Measurements from ENCODE around the gene TFAP2E. TPM values are rescaled to one million over a fixed set of nuclear protein-coding genes. Genes with fewer than 3 reads are reported as not detected.

TFAP2E gene
- total RNA-seq, 2 donors from 2014 or later: 1.2 to 1.9 TPM

DNA sequence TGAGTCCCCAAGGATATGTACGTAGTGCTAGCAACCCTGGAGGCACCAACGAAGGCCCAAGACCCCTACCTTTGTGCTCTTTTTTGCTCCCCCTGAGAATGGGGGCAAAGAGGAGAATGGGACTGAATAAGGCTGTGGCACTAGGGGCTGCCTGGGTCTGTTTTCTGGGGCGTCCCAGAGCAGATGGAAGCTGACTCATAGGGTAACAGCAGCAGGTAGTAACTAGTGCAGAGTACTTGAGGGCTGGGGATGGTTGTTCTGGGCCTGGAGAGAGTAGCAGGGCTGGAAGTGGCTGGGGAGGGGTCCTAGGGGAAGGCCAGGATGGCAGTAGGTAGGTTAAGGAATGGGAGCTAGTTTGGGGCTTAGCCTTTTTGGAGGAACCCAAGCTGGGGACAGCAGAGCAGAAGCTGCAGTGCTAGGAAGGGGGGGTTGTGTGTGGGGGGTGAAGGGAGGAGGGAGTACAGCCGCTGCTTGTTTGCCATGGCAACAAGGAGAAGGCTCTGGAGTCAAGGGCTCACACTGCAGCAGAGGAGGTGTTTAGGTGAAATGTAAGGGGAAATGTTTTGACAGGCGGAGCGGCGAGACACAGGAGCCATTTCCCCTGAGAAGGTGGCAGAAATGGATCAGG is 13.7 kb upstream of the TFAP2E start:
- peak overlapping the region; percentile 25 to 66 for H3K4me3 Mint-ChIP-seq

DNA sequence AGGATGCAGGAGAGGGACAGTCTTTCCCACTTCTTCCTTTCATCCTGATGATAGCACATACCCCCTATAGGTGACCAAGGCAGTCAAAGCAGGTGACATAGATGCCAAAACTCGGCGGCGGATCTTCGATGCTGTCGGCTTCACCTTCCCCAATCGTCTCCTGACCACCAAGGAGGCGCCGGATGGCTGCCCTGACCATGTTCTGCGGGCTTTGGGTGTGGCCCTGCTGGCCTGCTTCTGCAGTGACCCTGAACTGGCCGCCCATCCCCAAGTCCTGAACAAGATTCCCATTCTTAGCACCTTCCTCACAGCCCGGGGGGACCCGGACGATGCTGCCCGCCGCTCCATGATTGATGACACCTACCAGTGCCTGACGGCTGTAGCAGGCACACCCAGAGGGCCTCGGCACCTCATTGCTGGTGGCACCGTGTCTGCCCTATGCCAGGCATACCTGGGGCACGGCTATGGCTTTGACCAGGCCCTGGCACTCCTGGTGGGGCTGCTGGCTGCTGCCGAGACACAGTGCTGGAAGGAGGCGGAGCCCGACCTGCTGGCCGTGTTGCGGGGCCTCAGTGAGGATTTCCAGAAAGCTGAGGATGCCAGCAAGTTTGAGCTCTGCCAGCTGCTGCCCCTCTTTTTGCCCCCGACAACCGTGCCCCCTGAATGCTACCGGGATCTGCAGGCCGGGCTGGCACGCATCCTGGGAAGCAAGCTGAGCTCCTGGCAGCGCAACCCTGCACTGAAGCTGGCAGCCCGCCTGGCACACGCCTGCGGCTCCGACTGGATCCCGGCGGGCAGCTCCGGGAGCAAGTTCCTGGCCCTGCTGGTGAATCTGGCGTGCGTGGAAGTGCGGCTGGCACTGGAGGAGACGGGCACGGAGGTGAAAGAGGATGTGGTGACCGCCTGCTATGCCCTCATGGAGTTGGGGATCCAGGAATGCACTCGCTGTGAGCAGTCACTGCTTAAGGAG is 12.6 kb upstream of the TFAP2E start:
- Mint-ChIP-seq H3K36me3 (ENCODE audit: insufficient read depth in 2 of 2) (peaks cover 2 to 3% of the 10 kb centered on the region in 2 donors), H3K27ac (no peak overlapping the region), H3K4me3 (no peak overlapping the region), H3K27me3 (ENCODE audit: low read depth) (no peaks in the 10 kb centered on the region), H3K4me1 (ENCODE audit: low read depth) (peaks cover 63% of the 10 kb centered on the region), H3K9me3 (no peaks in the 10 kb centered on the region)
- no peak for ATAC-seq (replicated peaks in 1 of 2)
- no peak for DNase-seq

More for the DNA sequence above, 13.7 kb upstream of the TFAP2E start:
- Mint-ChIP-seq H3K27ac (peak overlapping the region; percentile 32), H3K9me3 (no peaks in the 10 kb centered on the region), H3K27me3 (ENCODE audit: low read depth) (no peaks in the 10 kb centered on the region), H3K4me1 (ENCODE audit: low read depth) (peaks cover 68% of the 10 kb centered on the region), H3K36me3 (ENCODE audit: insufficient read depth in 2 of 2) (peaks cover 2 to 3% of the 10 kb centered on the region in 2 donors)
- DNase-seq: no peak
- no peak for ATAC-seq (replicated peaks in 1 of 2)

DNA sequence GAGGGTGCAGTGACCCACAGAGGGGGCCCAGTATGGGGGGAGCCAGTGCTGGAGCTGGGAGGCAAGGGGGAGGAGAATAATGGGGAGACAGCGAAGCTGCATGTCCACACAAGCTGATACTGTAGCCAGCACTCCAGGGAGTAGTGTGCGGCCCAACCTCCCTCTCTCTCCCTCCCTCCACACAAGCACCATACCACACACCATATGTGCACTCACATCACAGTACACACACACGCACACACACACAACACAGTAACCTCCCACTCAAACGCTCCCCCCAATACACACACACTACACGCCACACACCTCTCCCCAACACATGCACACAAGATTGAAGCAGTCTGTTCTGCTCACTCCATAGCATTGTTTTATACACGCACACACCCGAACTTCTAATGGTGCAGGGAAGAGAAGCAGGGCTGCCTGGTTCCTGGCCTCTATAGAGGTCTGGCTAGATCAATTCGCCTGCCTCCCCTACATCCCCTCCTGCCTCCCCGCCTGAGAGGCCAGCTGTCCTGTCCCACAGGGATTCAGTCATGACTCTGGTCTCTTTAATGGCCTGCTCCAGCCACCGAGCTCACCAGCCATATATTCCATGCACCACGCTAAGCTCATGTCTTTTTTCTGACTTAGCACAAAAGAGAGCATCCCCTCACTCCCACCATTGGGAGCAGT is 11.7 kb upstream of the TFAP2E start:
- Mint-ChIP-seq H3K4me1 (ENCODE audit: low read depth) (peaks cover 54% of the 10 kb centered on the region), H3K27ac (no peak overlapping the region), H3K9me3 (no peaks in the 10 kb centered on the region), H3K4me3 (no peak overlapping the region), H3K27me3 (ENCODE audit: low read depth) (no peaks in the 10 kb centered on the region), H3K36me3 (ENCODE audit: insufficient read depth in 2 of 2) (peaks cover 2 to 3% of the 10 kb centered on the region in 2 donors)
- ATAC-seq (replicated peaks in 1 of 2) (no peak), DNase-seq (no peak)

DNA sequence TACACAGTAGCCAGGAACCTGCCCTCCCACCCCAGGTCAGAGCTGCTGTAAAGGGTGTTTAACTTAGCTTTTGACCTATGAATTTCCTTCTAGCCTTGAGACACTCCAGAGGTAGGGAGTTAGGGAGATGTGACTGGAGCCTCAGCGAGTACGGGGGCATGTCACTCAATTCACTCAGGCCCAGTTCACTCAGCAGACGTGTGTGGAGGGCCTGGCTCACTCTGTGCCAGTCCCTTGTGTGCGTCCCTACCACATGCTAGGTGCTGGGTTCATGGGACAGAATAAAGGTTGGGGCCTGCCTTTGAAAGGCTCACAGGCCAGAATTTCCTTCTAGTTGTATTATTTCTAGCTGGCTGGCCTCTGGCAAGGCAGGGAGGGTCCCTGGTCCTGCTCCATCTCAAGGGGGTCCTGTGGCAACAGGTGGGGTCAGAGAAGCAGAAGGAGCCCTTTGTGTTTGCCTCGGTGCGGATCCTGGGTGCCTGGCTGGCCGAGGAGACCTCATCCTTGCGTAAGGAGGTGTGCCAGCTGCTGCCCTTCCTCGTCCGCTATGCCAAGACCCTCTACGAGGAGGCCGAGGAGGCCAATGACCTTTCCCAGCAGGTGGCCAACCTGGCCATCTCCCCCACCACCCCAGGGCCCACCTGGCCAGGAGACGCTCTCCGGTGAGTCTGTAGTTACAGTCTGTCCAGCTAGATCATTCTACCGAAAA is 11.0 kb upstream of the TFAP2E start:
- peaks cover 50% of the 10 kb centered on the region for H3K4me1 Mint-ChIP-seq (ENCODE audit: low read depth)
- DNase-seq (no peak), ATAC-seq (replicated peaks in 1 of 2) (no peak)
- H3K36me3 Mint-ChIP-seq (ENCODE audit: insufficient read depth in 2 of 2): peaks cover 2 to 5% of the 10 kb centered on the region in 2 donors
- no peak overlapping the region for H3K27ac Mint-ChIP-seq
- no peak overlapping the region for H3K4me3 Mint-ChIP-seq
- H3K9me3 Mint-ChIP-seq: no peaks in the 10 kb centered on the region
- no peaks in the 10 kb centered on the region for H3K27me3 Mint-ChIP-seq (ENCODE audit: low read depth)

DNA sequence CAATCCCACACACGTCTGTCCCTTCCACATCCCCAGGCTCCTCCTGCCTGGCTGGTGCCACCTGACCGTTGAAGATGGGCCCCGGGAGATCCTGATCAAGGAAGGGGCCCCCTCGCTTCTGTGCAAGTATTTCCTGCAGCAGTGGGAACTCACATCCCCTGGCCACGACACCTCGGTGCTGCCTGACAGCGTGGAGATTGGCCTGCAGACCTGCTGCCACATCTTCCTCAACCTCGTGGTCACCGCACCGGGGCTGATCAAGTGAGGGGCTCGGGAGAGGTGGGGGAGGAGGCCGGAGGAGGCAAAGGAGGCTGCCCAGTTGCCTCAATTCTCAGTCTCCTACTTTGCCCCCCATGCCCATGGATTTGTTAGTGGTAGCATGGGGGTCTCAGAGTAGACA is 9.9 kb upstream of the TFAP2E start:
- no peaks in the 10 kb centered on the region for H3K27me3 Mint-ChIP-seq (ENCODE audit: low read depth)
- peaks cover 0 to 3% of the 10 kb centered on the region in 2 donors for H3K36me3 Mint-ChIP-seq (ENCODE audit: insufficient read depth in 2 of 2)
- H3K27ac Mint-ChIP-seq: peak overlapping the region; percentile 88

DNA sequence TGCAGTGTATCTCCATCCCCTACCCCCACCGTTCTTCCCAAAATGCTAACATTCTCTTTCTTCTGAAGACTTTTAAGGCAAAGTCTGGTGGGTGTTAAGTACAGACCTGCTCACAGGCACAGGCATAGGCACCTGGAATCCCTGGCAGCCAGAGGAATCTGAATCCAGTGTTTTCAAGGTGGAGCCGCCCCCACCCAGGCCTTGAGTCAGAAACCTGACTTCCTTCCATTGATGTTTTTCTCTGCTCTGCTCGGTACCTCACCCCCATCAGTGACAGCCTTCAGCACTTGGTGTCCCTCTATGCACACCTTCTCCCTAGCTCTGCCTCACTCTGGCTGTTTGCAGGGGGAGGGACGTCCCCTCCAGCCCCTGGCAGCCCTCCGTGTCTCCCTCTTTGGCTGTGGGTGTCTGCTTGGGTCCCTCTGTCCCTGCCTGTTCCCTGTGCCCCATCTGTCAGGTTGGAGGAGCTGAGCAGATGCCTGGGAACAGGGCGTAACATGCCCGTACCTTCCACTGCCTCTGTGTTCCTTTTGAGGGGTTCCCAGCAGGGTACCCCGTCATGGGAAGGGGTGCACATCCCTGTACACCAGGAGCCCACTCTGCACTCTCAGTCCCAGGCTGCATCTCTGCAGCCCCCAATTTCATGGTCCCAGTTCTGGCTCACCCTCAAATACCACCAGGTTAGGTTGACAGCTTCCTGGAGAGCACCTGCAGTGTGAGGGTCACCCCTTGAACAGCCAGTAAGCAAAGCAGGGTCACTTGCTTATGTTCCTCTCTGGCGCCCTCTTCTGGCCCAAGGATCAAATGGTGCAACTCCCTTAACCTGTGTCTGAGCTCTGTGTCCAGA is 8.9 kb upstream of the TFAP2E start:
- no peaks in the 10 kb centered on the region for H3K27me3 Mint-ChIP-seq (ENCODE audit: low read depth)
- DNase-seq (peak; percentile 84 to 85), ATAC-seq (replicated peaks in 1 of 2) (peak; percentile 75 to 81)
- H3K36me3 Mint-ChIP-seq (ENCODE audit: insufficient read depth in 2 of 2): peaks cover 0 to 2% of the 10 kb centered on the region in 2 donors
- no peaks in the 10 kb centered on the region for H3K9me3 Mint-ChIP-seq
- H3K27ac Mint-ChIP-seq: peak overlapping the region; percentile 58
- H3K4me1 Mint-ChIP-seq (ENCODE audit: low read depth): peaks cover 39% of the 10 kb centered on the region
- H3K4me3 Mint-ChIP-seq: no peak overlapping the region

More for the DNA sequence above, 9.9 kb upstream of the TFAP2E start:
- Mint-ChIP-seq H3K9me3 (no peaks in the 10 kb centered on the region), H3K4me1 (ENCODE audit: low read depth) (peaks cover 48% of the 10 kb centered on the region), H3K4me3 (no peak overlapping the region)
- no peak for ATAC-seq (replicated peaks in 1 of 2)
- DNase-seq: no peak

DNA sequence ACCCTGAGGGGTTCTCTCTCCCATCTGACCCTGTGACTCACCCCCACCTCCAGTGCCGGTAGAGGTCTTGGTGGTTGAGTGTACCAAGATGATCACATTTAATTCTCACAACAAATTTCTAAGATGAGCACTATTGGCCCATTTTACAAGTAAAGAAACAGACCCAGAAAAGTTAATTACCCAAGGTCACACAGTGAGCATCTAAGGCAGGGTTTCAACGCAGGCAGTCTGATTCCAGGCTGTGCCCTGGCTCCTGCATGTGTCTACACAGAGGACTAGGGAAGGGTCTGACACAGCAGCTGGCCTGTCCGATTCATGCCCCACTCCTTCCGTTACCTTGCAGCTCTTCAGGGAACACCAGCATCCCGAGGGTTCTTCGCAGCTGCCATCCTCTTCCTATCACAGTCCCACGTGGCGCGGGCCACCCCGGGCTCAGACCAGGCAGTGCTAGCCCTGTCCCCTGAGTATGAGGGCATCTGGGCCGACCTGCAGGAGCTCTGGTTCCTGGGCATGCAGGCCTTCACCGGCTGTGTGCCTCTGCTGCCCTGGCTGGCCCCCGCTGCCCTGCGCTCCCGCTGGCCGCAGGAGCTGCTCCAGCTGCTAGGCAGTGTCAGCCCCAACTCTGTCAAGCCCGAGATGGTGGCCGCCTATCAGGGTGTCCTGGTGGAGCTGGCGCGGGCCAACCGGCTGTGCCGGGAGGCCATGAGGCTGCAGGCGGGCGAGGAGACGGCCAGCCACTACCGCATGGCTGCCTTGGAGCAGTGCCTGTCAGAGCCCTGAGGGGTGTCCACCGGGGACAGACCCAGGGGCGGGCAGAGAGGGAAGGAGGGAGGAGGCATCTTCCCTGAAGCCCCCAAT is 8.0 kb upstream of the TFAP2E start:
- Mint-ChIP-seq H3K9me3 (no peaks in the 10 kb centered on the region), H3K4me3 (no peak overlapping the region), H3K4me1 (ENCODE audit: low read depth) (peaks cover 31% of the 10 kb centered on the region), H3K36me3 (ENCODE audit: insufficient read depth in 2 of 2) (peaks cover 0 to 2% of the 10 kb centered on the region in 2 donors), H3K27me3 (ENCODE audit: low read depth) (no peaks in the 10 kb centered on the region), H3K27ac (no peak overlapping the region)
- ATAC-seq (replicated peaks in 1 of 2) (peak in 1 of 2 donors; percentile 9), DNase-seq (no peak)

DNA sequence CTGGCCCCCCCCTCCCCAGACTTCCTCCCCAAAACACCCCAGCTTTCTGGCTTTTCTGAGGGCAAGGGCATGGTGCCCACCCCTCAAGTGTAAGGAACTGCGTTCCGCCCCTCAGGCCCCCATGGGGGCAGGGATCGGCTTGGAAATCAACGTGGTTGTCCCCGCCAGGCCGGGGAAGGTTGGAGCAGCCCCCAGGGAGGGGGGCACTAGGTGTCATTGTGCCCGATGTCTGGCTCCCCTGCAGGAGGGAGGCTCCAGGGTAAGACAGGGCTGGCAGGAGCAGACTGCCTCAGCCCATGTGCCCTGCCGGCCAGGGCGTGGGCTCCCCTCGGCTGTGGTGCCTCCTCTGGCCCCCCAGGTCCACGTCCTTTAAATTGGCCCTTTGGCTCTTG is 7.4 kb upstream of the TFAP2E start:
- Mint-ChIP-seq H3K27me3 (ENCODE audit: low read depth) (peaks cover 5% of the 10 kb centered on the region), H3K9me3 (no peaks in the 10 kb centered on the region), H3K4me1 (ENCODE audit: low read depth) (peaks cover 30% of the 10 kb centered on the region), H3K4me3 (no peak overlapping the region), H3K27ac (no peak overlapping the region), H3K36me3 (ENCODE audit: insufficient read depth in 2 of 2) (peaks cover 0 to 2% of the 10 kb centered on the region in 2 donors)
- DNase-seq (no peak), ATAC-seq (replicated peaks in 1 of 2) (no peak)

DNA sequence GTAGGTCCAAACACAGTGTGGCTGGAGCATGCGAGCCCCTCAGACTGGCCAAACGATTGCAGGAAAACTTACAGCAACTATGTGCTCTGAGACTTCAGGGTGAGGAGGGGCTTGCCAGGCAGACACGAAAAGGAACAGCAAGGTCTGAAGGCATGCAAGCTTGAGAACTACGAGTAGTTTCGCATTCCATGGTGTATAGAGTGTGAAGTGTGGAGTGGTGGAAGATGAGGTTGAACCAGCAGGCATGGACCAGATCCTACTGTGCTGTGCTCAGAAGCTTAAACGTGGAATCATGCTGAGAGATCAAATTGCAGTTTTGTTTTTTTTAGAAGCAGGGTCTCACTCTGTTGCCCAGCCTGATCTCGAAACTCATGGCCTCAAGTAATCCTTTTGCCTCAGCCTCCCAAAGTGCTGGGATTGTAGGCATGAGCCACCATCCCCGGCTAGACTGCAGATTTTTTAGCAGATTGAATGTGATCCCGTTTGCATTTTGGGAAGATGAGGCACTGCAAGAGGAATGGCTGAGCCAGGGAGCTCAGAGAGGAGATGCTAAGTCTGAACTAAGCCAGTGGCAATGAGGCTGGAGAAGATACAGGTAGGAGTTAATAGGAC is 5.1 kb upstream of the TFAP2E start:
- peaks cover 0 to 2% of the 10 kb centered on the region in 2 donors for H3K36me3 Mint-ChIP-seq (ENCODE audit: insufficient read depth in 2 of 2)
- H3K4me3 Mint-ChIP-seq: no peak overlapping the region
- no peaks in the 10 kb centered on the region for H3K9me3 Mint-ChIP-seq
- H3K27me3 Mint-ChIP-seq (ENCODE audit: low read depth): peaks cover 19% of the 10 kb centered on the region
- H3K4me1 Mint-ChIP-seq (ENCODE audit: low read depth): peaks cover 16% of the 10 kb centered on the region
- ATAC-seq (replicated peaks in 1 of 2) (no peak), DNase-seq (no peak)
- no peak overlapping the region for H3K27ac Mint-ChIP-seq

DNA sequence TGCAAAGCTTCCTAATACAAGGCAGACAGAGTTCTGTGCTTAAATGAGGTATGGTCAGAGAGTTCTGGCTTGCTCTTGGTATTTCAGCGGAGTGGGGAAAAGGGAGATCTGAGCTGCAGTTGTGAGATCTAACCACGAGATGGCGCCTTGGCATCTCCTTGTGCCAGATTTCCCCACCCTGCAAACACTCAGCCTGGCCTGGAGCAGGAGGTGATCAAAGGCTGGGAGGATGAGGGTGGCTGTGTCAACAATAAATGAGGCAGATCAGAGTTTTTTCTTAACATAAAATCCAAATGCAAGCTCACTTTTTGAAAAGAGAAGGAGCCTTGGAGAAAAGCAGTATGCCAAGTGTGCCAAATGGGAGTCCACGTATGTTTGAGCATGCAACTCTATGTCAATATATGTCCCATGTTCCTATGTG is 4.1 kb upstream of the TFAP2E start:
- Mint-ChIP-seq H3K27ac (no peak overlapping the region), H3K4me3 (no peak overlapping the region), H3K36me3 (ENCODE audit: insufficient read depth in 2 of 2) (peaks cover 0 to 2% of the 10 kb centered on the region in 2 donors), H3K9me3 (no peaks in the 10 kb centered on the region), H3K27me3 (ENCODE audit: low read depth) (peaks cover 19% of the 10 kb centered on the region), H3K4me1 (ENCODE audit: low read depth) (peaks cover 10% of the 10 kb centered on the region)
- ATAC-seq (replicated peaks in 1 of 2) (peak; percentile 42 to 55), DNase-seq (peak; percentile 64 to 68)

DNA sequence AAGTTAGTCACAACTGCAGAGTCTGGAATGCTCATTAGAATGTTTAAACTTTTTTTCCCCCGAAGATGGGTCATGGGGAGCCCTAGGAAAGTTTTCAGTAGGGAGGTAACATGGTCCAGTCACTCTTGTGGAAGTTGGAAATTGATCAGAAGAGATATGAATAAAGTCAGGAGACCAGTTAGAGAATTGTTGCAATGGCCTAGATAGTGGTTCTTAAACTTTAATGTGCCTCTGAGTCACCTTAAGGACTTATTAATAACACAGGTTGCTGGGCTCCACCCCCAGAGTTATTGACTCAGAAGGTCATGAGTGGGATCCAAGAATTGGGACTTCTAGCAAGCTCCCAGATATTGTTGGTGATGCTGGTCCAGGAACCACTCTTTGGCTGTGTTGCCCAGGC is 3.2 kb upstream of the TFAP2E start:
- H3K27me3 Mint-ChIP-seq (ENCODE audit: low read depth): peaks cover 19% of the 10 kb centered on the region
- no peak overlapping the region for H3K27ac Mint-ChIP-seq
- no peak overlapping the region for H3K4me3 Mint-ChIP-seq
- ATAC-seq (replicated peaks in 1 of 2) (no peak), DNase-seq (no peak)
- no peaks in the 10 kb centered on the region for H3K9me3 Mint-ChIP-seq
- H3K4me1 Mint-ChIP-seq (ENCODE audit: low read depth): peaks cover under 1% of the 10 kb centered on the region
- peaks cover 0 to 2% of the 10 kb centered on the region in 2 donors for H3K36me3 Mint-ChIP-seq (ENCODE audit: insufficient read depth in 2 of 2)
